Measurements from ENCODE around the gene DERL3.
A peak's percentile ranks its signal among the peaks of the same experiment; 100 is the strongest.

DERL3 gene

GRCh38 chr22:23801886-23802377 is 36.9 kb downstream of the DERL3 start:
- DNase-seq (ENCODE audit: low read depth) = no peak

- DNase-seq (ENCODE audit: low read depth) = no peak
These were observed 37.5 kb downstream of the DERL3 start for GRCh38 chr22:23801238-23801821.

GRCh38 chr22:23800297-23801237 is 38.2 kb downstream of the DERL3 start:
- DNase-seq (ENCODE audit: low read depth) = no peak

GRCh38 chr22:23796461-23796860 is 42.3 kb downstream of the DERL3 start:
- no peak for DNase-seq (ENCODE audit: low read depth)

- no peak for DNase-seq (ENCODE audit: low read depth)
These were observed 45.5 kb downstream of the DERL3 start for GRCh38 chr22:23793326-23793725.

- DNase-seq (ENCODE audit: low read depth) = no peak
These were observed 46.8 kb downstream of the DERL3 start for GRCh38 chr22:23791738-23792645.

GRCh38 chr22:23790819-23791737 is 47.7 kb downstream of the DERL3 start:
- DNase-seq (ENCODE audit: low read depth) = no peak

- DNase-seq (ENCODE audit: low read depth) = no peak
These were observed 49.2 kb downstream of the DERL3 start for GRCh38 chr22:23789638-23790037.

- DNase-seq (ENCODE audit: low read depth) = no peak
These were observed 49.7 kb downstream of the DERL3 start for GRCh38 chr22:23789121-23789520.

GRCh38 chr22:23787910-23788309 is 50.9 kb downstream of the DERL3 start:
- DNase-seq (ENCODE audit: low read depth) = no peak

GRCh38 chr22:23787600-23787896 is 51.3 kb downstream of the DERL3 start:
- DNase-seq (ENCODE audit: low read depth) = no peak

GRCh38 chr22:23786752-23787599 is 51.8 kb downstream of the DERL3 start, which contains the start of gene SMARCB1:
TSS of gene SMARCB1 (plus strand) at chr22:23786966. CDS start at chr22:23787170, 204 bp downstream.
- peak; percentile 52 for DNase-seq (ENCODE audit: low read depth)

- no peak for DNase-seq (ENCODE audit: low read depth)
These were observed 52.5 kb downstream of the DERL3 start for GRCh38 chr22:23786261-23786710.
